PC-3 (cell line): ENCODE measurements around the gene SH3PXD2A.

Experiments used
- EZH2 ChIP-seq: fragments of 300-600 bp; sonication (generic); IDR thresholded peaks from one replicate; pipeline ENCODE4 v1.6.1; 2017; ENCODE audit warnings: antibody characterized with exemption, mild to moderate bottlenecking, low read length; ENCODE audit not compliant: unreplicated experiment
- EZH2phosphoT487 ChIP-seq: fragments of 300-600 bp; sonication (generic); IDR thresholded peaks from 2 replicates; pipeline ENCODE4 v1.6.1; 2018; ENCODE audit warnings: mild to moderate bottlenecking, antibody characterized with exemption, low read length, borderline replicate concordance
- TF ChIP-seq, protein P1 (sequence below): fragments of 300-600 bp; sonication (generic); conservative IDR thresholded peaks from 2 replicates; pipeline ENCODE4 v1.5.1; 2017; ENCODE audit warnings: antibody characterized with exemption, low read depth, mild to moderate bottlenecking, low read length

GRCh38 chr10:103803941-103804340, 51.4 kb downstream of the SH3PXD2A start:
- TF ChIP-seq, protein P1, sequence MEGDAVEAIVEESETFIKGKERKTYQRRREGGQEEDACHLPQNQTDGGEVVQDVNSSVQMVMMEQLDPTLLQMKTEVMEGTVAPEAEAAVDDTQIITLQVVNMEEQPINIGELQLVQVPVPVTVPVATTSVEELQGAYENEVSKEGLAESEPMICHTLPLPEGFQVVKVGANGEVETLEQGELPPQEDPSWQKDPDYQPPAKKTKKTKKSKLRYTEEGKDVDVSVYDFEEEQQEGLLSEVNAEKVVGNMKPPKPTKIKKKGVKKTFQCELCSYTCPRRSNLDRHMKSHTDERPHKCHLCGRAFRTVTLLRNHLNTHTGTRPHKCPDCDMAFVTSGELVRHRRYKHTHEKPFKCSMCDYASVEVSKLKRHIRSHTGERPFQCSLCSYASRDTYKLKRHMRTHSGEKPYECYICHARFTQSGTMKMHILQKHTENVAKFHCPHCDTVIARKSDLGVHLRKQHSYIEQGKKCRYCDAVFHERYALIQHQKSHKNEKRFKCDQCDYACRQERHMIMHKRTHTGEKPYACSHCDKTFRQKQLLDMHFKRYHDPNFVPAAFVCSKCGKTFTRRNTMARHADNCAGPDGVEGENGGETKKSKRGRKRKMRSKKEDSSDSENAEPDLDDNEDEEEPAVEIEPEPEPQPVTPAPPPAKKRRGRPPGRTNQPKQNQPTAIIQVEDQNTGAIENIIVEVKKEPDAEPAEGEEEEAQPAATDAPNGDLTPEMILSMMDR, result no peak
- TF ChIP-seq EZH2, result no peak
- no peak for TF ChIP-seq EZH2phosphoT487
